GM06990 (cell line): Measurements from ENCODE around the gene TBX20.
"Not testable (repeated sequence)": the region's sequence is repeated elsewhere in the genome, so short reads cannot be mapped to it uniquely, and the experiment has no call there.

Experiments
- DNase-seq: peaks from one replicate; pipeline ENCODE4 v3.0.0-alpha.2; 2011; ENCODE audit not compliant: insufficient read length; ENCODE audit errors: extremely low read depth
- H3K27me3 ChIP-seq: replicated peaks from 2 replicates; pipeline ENCODE4 v1.6.0; 2011; ENCODE audit warnings: low read length; ENCODE audit not compliant: control insufficient read depth, insufficient read depth
- H3K36me3 ChIP-seq: 2 replicates; pipeline ENCODE4 v1.5.1; 2011; ENCODE audit warnings: low read length; ENCODE audit not compliant: control insufficient read depth, insufficient read depth
- H3K4me3 ChIP-seq: replicated peaks from 2 replicates; pipeline ENCODE4 v1.5.1; 2011; ENCODE audit warnings: low read depth, mild to moderate bottlenecking, control low read depth, low read length
- CTCF ChIP-seq: IDR thresholded peaks from 2 replicates; pipeline ENCODE4 v1.5.1; 2011; ENCODE audit warnings: low read length, control low read depth, mild to moderate bottlenecking, inconsistent platforms; ENCODE audit not compliant: insufficient read depth, poor library complexity, severe bottlenecking

TBX20 gene

GRCh38 chr7:35232994-35233393, 20.9 kb downstream of the TBX20 start:
- no peaks in the 10 kb centered on the region for H3K36me3 ChIP-seq
- no peak for TF ChIP-seq CTCF
- no peak overlapping the region for H3K4me3 ChIP-seq
- no peaks in the 10 kb centered on the region for H3K27me3 ChIP-seq
- no peak for DNase-seq

GRCh38 chr7:35231221-35231620, 22.7 kb downstream of the TBX20 start:
- DNase-seq, H3K4me3 ChIP-seq, H3K36me3 ChIP-seq, H3K27me3 ChIP-seq: not testable (repeated sequence)

GRCh38 chr7:35229116-35229780, 24.7 kb downstream of the TBX20 start:
- H3K4me3 ChIP-seq, DNase-seq, H3K36me3 ChIP-seq, H3K27me3 ChIP-seq: not testable (repeated sequence)

- not testable (repeated sequence) for H3K4me3 ChIP-seq, DNase-seq, H3K27me3 ChIP-seq, H3K36me3 ChIP-seq
These were observed 25.3 kb downstream of the TBX20 start for GRCh38 chr7:35228496-35229051.

- not testable (repeated sequence) for DNase-seq
These were observed 26.5 kb downstream of the TBX20 start for GRCh38 chr7:35227438-35227837.

GRCh38 chr7:35222445-35222844, 31.5 kb downstream of the TBX20 start:
- H3K36me3 ChIP-seq, DNase-seq: not testable (repeated sequence)

More at GRCh38 chr7:35227438-35227837, 26.5 kb downstream of the TBX20 start:
- not testable (repeated sequence) for H3K4me3 ChIP-seq, H3K27me3 ChIP-seq, H3K36me3 ChIP-seq

GRCh38 chr7:35220176-35220575, 33.7 kb downstream of the TBX20 start:
- not testable (repeated sequence) for H3K36me3 ChIP-seq, H3K27me3 ChIP-seq, H3K4me3 ChIP-seq, DNase-seq

More at GRCh38 chr7:35222445-35222844, 31.5 kb downstream of the TBX20 start:
- H3K4me3 ChIP-seq, H3K27me3 ChIP-seq: not testable (repeated sequence)

- H3K27me3 ChIP-seq, H3K4me3 ChIP-seq, DNase-seq, H3K36me3 ChIP-seq: not testable (repeated sequence)
These were observed 37.9 kb downstream of the TBX20 start for GRCh38 chr7:35216033-35216432.

GRCh38 chr7:35215063-35215462, 38.8 kb downstream of the TBX20 start:
- H3K4me3 ChIP-seq, H3K27me3 ChIP-seq, H3K36me3 ChIP-seq, DNase-seq: not testable (repeated sequence)

- H3K36me3 ChIP-seq, DNase-seq, H3K27me3 ChIP-seq, H3K4me3 ChIP-seq: not testable (repeated sequence)
These were observed 47.0 kb downstream of the TBX20 start for GRCh38 chr7:35206924-35207323.

- H3K27me3 ChIP-seq, DNase-seq, H3K36me3 ChIP-seq, H3K4me3 ChIP-seq: not testable (repeated sequence)
These were observed 49.0 kb downstream of the TBX20 start for GRCh38 chr7:35204850-35205249.

- not testable (repeated sequence) for DNase-seq, H3K36me3 ChIP-seq, H3K27me3 ChIP-seq, H3K4me3 ChIP-seq
These were observed 49.9 kb downstream of the TBX20 start for GRCh38 chr7:35204031-35204430.

GRCh38 chr7:35202353-35202752, 51.5 kb downstream of the TBX20 start:
- not testable (repeated sequence) for H3K27me3 ChIP-seq, DNase-seq, H3K4me3 ChIP-seq, H3K36me3 ChIP-seq

- H3K27me3 ChIP-seq, DNase-seq: not testable (repeated sequence)
These were observed 53.7 kb downstream of the TBX20 start for GRCh38 chr7:35200170-35200569.

More at GRCh38 chr7:35200170-35200569, 53.7 kb downstream of the TBX20 start:
- not testable (repeated sequence) for H3K4me3 ChIP-seq, H3K36me3 ChIP-seq
